GM21723 (cell line): ENCODE data around the gene RAC3.

ENCODE experiments used
- ATAC-seq: cut with Tn5 transposase; IDR thresholded peaks from one replicate; pipeline ENCODE4 v1.9.1; 2021; ENCODE audit warnings: mild to moderate bottlenecking, moderate library complexity; ENCODE audit not compliant: unreplicated experiment

The RAC3 gene

DNA sequence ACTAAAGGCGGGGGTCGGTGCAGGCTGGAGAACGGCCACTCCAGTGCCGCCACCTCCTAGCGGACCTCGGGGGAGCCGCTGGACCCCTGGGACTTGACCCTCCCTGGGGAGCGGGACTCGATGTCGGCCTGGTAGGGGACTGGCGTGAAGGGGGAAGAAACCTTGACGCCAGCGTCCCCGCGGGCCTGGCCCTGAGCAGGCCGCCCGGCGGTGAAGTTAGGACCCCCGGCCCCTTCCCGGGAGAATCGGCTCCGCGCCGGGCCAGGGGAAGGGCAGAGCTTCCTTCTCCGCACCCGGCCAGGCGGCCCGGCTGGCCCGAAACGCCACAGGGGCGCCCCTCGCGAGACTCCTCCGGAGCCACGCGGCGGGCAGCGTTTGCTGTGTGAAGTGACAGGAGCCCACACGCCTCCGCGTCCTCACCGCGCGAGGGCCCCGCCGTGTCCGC lies 33.7 kb downstream of the RAC3 start:
- ATAC-seq: peak; percentile 8

GRCh38 chr17:82065638-82066303 lies 34.3 kb downstream of the RAC3 start, which contains the start of gene DUS1L:
TSS of gene DUS1L (minus strand) at chr17:82065804. CDS start at chr17:82065059, 745 bp downstream.
- ATAC-seq: peak; percentile 68

DNA sequence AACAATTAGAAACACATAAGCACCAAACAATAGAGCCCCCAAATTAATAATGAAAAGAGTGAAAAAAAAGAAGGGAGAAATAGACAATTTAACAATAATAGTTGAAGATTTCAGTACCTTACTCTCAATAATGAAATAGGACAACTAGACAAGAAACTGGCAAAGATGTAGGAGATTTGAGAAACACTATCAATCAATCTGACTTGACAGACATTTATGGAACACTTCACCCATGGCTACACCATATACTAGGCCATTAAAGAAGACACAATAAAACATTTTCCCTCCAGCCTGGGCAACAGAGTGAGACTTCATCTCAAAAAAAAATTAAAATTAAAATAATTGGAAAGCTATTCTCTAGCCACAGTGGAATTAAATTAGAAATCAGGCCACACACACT lies 39.1 kb downstream of the RAC3 start:
- no peak for ATAC-seq

DNA sequence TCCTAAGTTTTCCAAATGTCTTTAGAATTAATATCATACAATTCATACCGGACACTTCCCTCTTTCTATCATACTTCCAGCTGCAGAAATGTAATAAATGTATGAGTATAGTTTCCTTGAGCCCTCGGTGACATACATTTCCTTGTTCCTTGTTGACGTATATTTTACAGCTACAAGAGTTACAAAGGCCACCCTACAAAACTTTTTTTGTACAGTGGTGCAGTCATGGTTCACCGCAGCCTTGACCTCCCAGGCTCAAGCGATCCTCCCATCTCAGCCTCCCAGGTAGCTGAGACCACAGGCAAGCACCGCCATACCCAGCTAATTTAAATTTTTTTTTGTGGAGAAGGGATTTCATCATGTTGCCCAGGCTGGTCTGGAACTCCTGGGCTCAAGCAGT lies 41.3 kb downstream of the RAC3 start:
- no peak for ATAC-seq

DNA sequence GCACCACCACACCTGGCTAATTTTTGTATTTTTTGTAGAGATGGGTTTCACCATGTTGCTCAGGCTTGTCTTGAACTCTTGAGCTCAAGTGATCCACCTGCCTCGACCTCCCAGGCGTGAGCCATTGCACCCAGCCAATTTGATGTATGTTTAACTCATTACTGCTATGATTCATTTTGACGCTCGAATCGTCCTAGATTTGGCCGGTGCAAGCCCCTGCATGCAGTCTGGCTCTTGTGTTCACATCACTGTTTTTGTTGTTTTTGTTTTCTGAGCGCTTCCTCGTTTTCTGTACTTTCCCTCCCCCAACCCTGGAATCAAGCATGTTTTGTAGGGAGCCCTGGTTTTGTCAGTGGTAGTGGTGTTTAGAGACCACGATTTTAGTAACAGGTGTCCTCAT lies 42.0 kb downstream of the RAC3 start:
- no peak for ATAC-seq

DNA sequence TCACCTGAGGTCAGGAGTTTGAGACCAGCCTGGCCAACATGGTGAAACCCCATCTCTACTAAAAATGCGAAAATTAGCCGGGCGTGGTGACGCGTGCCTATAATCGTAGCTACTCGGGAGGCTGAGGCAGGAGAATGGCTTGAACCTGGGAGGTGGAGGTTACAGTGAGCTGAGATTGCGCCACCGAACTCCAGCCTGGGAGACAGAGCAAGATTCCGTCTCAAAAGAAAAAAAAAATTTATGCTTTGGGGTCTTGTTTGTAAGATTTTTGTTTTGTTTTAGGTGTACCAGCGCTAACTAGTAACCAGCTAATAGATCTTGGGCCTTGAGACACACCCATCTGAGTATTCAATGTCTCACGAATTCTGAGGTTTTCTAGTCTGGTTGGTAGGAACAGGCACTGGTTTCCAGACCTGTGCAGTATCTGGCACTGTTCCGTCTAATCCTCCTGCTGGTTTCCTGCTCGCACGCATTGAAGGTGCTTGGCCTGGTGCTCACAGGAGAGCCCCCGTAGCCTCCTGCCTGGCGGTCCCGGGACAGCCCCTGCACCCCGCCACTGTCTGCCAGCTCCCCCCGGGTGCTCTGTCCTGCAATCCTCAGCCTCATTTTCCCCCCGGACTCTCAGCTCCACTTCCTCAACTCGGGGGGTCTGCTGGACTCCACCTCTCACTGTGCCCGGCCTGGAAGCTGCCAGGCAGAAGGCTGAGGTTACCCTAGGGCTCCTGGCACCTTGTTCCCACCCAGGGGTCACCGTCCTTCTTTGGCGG lies 44.7 kb downstream of the RAC3 start:
- ATAC-seq: no peak

- ATAC-seq: no peak
These were observed 45.5 kb downstream of the RAC3 start for GRCh38 chr17:82076785-82077591.

GRCh38 chr17:82077617-82078358 lies 46.3 kb downstream of the RAC3 start:
- ATAC-seq: no peak

DNA sequence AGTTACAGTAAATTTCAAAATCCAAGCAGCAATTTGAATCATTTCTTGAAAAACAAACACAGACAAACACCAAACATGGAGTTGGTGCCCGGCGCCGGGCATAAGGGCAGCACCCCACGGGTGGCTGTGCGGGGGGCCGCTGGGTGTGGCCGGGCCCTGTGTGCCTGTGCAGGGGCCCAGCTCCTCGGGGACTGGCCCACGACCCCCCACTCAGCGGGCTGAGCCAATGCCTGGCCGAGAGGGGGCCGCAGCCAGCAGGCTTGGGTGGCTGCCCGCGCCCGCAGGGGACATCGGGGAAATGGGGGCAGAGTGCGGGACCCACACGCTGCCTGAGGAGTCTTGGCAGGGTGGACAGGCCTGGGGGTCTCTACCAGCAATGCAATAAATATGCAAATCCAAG lies 47.0 kb downstream of the RAC3 start:
- no peak for ATAC-seq

GRCh38 chr17:82079001-82079677 lies 47.7 kb downstream of the RAC3 start:
- ATAC-seq: no peak

DNA sequence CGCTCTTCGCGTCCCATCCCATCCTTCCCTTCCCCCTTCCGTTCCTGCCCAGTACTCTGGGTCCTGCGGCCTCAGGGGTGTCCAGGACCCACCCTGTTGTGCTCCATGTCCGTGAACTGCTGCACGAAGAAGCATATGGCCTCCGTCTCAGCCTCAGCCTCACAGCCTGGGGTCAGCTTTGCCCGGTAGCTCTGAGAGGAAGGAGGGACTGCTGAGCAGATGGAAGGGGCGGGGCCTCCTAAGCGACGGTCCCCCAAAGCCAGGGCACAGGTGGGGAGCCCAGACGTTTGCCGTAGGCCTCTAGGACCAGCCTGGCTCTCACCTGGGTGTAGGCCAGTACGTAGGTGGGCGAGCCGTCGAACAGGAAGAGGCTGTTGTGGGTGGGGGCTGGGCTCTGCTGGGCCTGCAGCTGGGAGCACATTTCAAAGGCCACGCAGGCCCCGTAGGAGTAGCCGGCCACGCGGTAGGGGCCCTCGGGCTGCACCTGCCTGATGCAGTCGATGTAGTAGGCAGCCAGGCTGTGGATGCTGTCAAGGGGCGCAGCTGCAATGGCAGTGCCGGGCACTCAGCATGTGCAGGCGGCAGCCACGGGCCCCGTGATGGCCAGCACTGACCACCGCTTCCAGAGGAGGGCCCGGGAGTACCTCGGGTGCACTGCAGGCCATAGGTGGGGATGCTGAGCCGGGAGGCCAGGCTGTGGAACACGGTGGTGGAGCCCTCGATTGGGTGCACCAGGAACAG lies 48.7 kb downstream of the RAC3 start:
- ATAC-seq: no peak

GRCh38 chr17:82080789-82081464 lies 49.4 kb downstream of the RAC3 start:
- ATAC-seq: no peak

DNA sequence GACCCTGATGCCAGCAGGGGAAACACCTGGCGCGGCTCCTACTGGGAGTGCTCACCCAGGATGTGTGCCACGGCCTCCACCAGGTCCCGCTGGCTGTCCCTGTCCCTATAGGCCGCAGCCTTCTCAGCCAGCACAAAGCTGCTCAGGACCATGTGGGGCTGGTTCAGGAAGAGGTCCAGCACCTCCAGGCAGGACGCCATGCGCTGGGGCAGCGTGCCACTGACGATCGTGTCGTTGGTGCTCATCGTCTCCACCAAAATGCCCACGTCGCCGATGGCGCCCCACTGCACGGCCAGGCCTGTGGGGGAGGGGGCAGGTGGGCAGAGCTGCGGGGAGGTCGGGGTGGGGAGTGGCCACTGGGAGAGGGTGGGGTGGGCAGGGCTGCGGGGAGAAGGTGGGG lies 50.1 kb downstream of the RAC3 start:
- no peak for ATAC-seq

GRCh38 chr17:82081966-82082365 lies 50.5 kb downstream of the RAC3 start:
- ATAC-seq: no peak

DNA sequence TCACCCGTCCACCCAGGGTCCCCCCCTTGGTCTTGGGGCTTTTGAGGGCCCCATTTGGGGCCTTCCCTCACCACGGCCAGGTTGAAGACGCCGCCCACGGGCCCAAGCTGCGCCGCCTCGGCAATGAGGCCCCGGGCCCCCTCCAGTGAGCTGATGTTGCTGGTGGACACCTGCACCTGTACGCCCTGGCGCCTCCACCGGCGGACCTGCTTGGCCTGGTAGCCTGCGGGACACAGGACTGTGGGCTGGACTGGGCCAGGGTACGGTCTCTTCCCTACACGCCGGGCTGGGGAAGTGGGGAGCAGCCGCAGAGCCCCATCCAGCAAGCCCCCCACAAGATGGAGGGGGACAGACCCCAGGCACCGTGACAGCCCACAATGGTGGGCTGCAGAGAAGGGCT lies 51.0 kb downstream of the RAC3 start:
- ATAC-seq: no peak

DNA sequence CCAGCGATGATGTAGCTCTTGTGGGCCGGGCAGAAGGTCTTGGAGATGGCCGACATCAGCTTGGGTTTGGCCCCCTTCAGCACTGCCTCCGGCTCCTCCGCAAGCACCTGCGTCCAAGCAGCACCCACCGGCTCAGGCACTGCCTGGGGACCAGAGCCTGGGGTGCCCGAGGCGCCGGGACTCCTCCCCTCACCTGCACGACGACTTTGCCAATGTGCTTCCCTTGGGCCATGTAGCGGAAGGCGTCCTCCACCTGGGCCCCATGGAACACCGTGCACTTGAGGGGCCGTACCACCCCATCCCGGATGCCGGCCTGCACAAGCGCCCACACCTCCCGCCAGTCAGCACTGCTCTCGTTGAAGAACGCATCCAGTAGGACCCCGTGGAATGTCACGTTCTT lies 51.5 kb downstream of the RAC3 start:
- no peak for ATAC-seq
